Effector CD4-positive, alpha-beta T cell (primary cell): ENCODE measurements around the gene CBFA2T3.

Experiments used
- DNase-seq: peaks from one replicate; pipeline ENCODE4 v3.0.0-alpha.2; 2020

The CBFA2T3 gene

DNA sequence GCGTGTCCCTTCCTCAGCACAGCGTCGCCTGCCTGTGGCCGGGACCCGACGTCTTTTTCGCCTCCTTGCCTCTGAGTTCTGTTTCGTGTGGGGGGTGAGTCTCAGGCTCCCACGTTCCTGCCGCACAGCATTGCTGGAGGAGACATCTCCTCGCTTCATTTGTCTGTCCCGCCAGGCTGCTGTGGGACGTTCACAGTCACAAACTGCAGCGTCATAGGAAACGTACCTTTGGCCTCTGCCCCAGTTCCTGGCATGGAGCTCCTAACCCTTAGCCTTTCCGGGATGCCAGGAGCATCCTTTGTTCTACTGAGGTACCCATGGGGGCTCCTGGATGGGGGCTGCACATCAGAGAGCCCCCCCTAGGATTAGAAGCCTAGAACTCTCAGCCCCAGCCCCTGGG lies 18.2 kb upstream of the CBFA2T3 start:
- DNase-seq = no peak

DNA sequence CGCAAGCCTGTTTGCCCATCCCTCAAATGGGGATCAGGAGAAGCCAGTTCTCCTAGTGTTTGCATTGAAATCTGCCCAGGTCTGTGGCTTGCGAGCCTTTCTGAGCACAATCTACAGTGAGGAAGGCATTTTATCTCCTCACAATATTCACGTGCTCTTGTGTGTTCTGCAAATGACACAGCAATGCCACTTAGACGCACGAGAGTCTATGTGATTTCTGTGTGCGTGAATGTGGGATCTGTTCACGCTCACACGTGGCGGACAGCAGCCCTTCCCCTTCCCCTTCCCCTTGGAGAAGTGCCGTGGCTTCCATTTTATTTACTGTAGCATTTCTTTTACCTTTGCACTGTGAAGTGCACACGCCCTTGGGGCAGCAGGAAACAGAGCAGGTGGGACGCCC lies 17.7 kb upstream of the CBFA2T3 start:
- DNase-seq = no peak

DNA sequence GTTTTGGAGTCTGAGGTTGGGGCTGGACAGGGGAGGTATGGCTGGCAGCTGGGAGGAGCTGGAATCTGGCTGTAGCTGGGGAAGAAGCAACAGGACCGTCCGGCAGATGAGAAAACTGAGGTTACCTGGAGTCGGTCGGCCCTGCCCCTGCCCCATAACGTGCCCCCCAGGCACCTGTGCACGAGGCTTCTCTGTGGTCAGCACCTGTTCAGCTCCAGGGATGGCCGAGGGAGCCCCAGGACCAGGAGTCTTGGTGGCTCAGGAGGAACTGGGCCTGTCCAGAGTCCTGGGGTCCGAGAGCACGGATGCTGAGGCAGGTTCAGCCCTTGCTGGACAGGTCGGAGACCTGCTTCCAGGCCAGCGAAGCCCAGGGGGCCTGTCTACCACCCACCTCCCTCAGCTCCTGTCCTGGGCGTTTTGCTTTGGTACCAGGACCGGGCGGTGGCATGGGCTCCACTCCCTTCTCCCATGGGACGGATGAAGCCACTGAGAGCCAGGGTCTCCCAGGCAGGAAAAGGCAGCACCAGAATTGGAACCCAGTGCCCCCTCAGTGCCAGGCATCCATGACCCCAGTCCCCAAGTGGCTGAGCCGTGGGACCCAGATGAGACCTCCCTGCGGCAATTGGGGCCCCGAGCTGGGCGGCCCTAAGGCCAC lies 17.1 kb upstream of the CBFA2T3 start:
- no peak for DNase-seq

DNA sequence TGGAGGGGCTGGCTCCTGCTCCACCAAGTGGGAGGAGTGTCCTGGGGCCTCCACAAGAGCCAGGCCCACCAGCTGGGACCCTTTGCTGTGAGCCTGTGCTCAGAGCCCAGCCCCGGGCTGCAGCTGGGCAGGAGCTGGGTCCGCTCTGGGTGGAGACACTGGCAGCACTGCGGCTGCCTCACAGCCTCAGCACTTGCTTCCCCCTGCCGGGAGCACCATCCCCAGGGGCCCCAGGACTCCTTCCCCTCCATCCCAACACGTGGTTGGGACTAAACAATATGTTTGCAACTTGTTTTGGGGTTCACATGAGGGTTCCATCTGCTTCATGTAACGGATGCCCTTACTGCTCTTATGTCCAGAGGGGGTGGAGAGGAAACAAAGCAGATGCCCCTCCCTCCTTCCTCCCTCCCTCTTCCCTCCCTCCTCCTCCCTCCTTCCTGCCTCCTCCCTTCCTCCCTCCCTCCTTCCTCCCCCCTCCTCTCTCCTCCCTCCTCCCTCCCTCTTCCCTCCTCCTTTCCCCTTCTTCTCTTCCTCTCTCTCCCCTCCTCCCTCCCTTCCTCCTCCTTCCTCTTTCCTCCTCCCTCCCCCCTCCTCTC lies 16.3 kb upstream of the CBFA2T3 start:
- DNase-seq = no peak

DNA sequence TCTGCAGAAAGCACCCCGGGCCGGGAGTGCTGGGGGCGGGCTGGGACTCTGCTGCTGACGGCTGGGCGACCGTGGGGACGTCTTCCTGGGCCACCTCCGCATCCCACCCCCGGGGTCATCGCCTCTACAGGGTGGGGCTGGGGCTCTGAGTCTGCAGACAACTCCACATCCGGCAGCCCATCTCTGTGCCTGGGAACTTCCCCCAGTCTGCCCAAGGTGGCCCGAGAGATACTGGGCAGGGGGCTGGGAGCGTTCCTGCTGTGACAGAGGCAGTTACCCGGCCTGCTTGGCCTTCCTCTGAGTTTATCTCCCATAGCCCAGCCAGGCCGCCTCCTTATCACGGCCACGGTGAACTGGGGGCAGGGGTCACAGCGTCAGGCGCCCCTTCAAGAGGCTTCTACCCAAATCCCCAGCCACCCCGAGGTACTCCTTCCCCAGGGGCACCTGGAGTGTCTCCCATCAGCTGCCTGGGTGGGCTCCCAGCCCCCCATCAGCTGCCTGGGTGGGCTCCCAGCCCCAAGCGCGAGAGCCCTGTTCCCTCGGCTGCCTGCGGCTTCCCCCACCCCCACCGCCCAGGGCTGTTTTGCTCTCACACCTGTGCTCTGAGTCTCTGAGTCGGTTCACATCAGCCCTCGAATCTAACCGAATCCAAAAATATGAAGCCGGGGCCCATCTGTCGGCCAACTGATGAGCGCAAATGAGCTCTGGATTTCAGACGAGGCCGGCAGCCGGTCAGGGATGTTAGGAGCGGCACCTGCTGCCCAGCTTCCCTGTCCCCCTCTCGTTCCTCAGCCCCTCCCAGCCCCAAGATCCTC lies 15.6 kb upstream of the CBFA2T3 start:
- DNase-seq = no peak

DNA sequence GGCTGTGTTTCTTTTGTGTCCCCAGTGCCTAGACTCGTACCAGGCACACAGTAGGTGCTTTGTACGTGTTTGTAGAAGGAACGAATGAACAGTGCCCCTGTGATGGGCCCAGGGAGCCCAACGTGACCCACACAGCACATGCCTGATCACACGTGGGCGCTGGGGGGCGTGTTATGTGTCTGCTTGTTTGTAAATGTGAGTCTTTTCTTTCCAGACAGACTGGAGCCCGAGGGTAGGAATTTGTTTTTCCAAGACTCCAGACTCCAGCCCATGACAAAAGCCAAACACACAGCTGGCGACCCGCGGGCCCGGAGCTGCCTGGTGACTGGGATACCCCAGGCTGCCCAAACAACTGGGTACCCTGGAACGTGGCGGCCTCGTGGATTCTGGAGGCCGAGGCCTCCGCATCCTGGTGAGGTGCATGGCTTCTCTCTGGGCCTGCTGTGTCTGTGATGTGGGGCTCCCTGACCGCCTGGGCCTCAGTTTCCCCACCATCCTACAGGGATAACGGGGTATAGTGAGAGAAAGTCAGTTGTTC lies 14.9 kb upstream of the CBFA2T3 start:
- DNase-seq = no peak

DNA sequence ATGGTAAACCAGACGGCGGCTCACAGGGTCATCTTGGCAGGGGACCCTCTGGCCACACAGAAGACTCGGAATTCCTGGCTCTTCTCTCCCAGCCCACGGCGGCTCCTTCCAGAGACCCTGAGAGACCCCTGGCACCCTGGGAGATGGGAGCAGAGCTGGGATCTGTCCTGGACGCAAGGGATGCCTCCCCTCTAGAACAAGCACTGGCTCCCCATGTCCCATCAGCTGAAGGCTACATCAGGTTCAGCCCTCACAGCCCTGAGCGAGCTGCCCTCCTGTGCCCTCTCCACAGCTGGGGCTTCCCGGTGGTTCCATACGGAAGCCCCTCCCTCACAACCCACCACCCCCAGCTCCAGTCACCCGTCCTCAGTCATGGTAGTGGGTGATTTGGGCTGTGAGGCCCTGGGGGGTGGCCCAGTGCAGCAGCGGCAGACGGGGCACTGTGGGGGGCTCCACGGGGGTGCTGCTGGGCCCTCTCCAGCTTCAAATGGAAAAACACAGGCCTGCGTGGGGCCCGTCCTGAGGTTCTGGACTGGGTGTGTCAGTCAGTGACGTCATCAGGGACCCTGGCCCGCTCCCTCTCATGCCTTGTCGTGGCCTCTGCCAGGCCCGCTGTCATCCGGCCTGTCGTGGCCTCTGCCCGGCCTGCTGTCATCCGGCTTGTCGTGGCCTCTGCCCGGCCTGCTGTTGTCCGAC lies 13.0 kb upstream of the CBFA2T3 start:
- no peak for DNase-seq

DNA sequence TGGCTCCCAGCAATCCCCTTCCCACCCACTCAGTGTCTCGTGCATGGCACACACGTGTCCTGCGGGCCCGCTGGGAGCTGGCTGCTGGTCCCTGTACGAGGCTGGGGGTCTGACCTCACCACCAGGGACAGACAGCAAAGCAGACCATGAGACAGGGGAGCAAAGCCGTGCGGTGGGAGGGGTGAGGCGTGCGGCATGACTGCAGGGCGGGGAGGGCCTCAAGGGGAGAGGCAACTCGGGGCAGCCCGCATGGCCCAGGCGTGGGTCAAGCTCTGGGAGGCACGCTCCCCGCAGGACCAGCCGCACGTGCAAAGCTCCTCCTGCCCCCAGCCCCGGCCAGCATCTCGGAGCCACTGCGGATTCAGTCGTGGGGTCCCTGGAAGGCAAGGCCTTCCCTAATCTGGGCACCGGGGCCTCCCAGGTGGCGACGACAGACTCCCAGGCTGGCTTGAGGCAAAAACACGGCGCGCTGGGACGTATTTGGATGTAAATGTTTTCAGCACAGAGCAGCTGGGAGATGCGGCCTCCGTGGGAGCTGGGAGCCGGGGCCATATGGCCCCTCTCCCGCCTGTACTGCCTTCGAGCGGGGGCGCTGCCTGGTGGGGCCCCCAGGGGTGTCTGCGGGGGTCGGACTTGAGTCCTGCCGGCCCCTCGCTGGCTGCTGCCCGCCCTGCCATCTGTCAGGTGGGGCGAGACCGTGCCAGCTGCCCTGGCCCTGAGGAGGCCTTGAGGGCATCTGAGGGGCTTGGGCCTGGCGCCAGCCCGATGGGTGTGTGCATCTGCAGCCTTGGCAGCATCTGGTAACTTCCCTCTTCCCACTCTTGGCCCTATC lies 12.2 kb upstream of the CBFA2T3 start:
- no peak for DNase-seq

DNA sequence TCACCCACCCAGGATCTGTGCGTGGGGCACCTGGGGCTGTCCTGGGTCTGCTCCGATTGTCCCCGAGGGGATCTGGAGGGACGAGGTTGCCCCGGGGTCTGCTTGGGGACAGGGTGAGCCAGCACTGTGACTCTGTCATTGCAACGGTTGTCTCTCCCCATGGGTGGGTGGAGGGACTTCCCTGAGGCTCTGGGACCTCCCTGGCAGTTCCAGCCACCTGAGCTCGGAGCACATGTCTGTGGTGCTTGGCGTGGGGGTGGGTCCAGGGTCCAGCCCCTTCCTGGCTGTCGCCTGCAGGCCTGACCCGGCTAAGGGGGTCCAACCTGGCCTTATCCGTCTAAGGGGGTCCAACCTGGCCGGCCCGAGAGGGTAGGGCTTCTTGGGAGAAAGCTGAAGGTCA lies 8.5 kb upstream of the CBFA2T3 start:
- no peak for DNase-seq

DNA sequence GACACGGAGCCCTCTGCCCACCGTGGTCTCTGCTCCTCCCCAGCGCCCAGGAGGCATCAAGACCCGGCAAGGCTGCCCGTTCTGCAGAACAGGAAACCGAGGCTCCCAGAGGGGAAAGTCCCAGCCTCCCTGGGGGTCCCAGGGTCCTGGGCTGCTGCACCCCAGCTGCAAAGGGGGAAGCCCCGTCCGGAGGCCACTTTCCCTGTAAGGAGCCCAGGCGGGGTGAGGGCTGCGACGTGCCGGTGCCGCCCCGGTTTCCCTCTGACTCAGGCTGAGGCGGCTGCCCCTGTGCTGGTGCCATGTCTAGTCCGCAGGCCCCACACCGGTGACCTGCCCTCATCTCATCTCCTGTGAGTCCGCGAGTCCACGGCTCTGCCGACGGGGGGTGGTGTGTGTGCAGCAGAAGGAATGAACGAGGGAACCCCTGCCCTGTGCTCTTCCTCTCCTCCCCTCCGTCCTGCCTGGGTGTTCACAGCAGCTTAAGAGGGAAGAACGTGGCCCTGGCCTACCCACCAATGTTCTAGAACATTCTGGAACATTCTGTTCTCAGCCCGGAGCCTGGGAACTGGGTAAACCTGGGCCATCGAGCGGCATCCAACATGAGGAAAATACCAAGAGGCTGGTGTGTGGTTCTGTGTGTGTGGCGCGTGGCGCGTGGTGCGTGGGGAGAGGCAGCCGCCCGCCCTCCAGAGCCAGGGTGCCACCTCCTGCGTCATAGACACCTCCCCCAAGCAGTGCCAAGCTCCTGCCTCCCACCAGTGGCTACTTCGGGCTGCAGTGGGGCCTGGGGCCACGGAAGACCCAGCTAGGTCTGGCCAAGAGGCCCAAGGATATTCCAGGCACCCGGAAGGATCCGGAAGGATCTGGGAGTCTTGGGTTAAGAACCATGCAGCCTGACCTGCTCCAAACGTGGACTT lies 7.0 kb upstream of the CBFA2T3 start:
- DNase-seq = no peak

DNA sequence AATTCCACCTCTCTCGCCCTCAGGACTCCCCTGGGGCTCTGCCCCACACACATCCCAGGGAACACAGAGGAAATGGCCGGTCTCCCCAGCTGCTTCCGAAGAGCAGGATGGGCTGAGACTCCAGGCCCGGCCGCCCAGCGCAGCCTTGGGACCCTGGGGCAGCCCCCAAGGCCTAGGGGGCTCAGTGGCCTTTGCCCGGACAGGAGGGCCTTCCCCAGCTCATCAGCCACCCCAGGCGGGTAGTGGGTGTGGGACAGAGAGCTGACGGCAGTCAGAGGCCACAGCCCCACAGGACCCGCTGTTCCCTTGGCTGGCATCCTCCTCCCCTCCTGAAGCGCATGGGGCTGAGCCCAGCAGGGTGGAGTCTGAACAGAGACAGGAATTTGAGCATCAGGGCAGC lies 6.2 kb upstream of the CBFA2T3 start:
- DNase-seq = no peak

DNA sequence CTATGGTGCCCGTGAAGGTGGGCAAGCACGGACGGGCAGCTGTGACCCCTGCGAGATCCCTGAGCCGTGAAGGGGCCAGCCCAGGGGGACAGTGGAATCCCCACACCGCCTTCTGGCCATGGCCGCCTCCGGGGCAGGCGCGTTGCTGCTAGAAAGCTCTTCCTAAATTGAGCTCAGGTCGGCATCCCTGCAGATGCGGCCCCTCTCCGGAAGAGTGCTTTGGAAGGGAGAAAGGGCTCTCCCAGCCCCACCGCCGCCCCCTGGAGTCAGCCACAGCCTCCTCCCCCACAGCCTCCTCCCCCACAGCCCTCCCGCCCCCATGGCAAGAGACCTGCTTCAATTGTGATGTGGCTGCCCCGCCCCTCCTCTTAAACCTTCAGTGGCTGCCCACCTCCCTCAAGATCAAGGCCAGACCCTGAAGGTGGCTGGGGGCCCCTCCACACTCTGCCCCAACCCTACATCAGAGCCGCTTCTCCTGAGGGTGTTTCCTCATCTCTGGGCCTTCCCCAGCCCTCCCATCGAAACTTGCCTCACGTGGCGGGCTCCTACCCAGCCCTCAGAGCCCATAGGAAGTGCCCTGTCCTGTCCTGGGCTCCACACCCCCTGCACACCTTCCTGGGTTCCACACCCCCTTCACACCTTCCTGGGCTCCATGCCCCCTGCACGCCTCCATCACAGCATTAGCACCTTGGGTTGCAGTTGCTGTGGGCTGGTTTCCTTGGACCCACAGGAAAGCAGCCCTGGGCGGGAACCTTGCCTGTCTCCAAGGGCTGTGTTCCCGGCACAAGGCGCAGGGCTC lies 5.5 kb upstream of the CBFA2T3 start:
- DNase-seq = no peak

DNA sequence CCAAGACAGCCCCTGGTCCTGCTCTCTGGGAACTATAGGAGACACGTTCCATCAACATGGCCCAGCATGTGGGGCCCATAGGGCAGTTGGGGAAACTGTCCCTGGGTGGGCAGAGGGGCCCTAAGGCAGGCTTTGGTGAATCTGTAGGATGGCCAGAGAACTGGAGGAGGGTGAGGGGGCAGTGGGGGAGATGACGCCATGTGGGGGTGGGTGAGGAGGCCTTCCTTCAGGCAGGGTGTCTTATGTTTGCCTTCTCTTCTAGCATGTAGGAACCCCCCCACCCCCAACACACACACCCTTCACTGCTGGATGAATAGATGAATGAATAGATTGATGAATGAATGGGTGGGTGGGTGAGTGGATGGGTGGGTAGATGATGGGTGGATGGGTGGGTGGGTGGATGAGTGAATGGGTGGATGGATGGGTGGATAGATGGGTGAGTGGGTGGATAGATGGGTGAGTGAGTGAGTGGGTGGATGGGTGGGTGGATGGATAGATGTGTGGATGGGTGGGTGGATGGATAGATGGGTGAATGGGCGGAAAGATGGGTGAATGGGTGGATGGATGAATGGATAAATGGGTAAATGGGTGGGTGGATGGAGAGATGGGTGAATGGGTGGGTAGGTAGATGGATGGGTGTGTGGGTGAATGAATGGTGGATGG lies 2.5 kb upstream of the CBFA2T3 start:
- no peak for DNase-seq

DNA sequence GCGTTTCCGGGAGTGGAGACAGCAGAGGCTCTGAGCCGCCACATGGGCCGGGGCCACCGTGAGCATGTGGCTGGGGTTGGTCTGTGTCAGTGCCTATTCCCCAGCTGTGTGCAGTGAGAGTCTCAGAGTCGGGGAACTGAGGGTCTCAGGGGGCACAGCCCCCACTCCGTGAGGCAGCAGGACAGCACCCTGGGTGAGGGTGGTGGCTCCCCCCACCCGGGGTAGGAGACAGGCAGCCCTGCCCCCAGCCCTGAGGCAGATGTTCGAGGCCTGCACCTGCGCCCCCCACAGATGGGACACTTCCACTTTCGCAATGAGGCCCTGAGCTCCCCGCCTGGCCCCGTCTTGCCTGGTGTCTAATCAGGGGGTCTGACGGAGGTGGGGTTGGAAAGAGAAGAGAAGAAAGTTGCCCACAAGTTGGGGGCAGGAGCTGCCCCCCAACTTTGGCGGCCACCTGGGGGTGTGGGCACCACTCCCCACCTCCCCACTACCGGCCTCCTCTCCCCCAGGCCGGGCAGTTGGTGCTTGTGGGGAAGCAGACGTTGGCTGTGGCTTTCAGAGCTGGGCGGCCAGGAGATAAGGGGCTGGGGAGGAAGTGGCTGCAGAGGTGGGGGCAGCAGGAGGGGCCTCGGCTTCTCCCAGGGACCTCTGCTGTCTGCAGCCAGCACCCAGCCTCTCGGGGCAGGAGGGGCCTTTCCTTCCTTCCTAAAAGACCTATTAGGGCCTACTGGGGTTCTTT lies 1.8 kb upstream of the CBFA2T3 start:
- no peak for DNase-seq

DNA sequence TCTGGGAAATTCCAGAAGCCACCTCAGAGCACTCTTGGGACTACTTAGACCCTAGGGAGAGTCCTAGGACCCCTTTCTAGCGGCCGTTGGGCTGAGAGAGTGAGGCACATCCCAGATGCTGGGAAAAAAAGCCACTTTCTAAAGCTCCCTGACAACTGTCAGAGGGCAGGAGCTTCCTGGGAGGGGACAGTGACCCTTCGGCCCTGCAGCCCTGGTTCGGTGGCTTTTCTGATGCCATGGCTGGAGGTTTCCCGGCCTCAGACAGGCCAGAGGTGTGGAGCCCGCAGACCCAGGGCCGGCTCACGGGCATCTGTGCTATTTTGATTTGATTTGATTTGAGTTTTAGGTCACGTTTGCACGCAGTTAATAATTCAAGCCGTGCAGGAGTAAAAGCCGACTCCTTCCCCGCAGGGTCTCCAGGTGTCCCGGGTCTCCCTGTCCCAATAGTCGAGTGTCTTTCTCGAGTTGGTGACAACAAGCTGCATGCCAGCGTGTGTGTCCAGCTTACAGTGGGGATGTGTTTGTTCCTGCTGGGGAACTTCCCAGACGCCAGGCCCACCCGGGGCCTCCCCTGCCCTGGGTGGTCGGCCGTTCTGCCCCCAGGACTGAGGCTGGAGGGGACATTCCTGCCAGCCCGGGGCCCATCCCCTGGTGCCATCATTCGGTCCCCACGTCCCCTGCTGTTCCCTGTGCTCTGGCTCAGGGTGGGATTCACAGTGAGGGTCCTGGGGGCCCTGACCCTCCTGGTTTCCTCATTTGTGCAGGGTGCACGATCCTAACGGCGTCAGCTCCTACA lies 1.0 kb upstream of the CBFA2T3 start:
- no peak for DNase-seq

DNA sequence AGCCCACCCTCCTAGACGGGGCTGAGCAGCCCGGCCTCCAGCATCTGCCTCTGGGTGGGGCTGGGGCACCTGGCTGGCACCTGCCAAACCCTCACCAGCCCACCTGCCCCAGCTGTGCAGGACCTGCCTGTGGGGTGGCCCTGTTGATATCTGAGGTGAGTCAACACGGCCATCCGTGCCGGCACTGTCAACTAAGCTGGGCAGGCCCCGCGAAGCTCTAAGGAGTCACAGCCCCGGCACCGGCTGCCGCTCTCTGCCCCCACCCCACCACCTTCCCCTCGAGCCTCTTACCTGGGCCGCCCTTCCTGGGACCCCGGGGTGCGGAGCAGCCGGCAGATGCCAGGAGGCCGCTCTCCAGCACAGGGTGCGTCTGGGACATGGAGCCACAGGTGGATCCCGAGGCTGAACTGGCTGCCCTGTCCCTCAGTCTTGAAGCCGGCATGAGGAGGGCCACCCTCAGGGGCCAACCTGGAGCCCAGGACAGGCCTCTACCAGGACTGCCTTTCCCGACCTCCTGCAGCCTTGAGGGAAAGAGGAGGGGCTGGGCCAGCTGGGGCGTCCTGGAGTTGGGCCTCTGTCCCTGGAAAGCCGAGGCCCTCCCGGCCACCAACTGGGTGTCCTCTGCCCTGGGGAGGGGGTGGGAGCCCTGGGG lies 515 bp downstream of the CBFA2T3 start:
- DNase-seq = no peak

DNA sequence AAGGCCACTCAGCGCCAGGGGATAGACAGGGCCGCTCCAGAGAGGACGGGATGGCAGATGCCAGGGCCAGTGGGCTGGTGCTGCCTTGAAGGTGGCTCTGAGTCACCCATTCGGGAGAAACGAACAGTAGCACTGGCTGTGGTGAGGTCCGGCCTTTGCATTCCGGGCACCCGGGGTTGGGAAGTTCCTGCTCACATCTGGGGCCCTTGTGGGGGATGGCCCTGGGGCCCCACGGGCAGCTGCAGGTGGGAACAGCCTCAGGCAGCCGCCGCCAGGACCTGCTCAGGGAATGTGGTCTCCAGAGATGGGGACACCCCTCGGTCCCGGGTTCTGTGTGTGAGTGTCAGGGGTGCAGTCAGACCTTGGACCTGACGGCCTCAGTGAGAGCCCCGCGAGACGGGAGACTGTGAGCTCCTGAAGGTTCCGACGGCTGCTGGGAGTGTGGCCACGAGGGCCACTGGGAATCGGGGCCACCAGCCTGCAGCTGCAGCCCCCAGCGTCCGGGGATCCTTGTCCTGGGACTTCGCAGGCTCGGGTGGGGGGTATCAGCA lies 1.4 kb downstream of the CBFA2T3 start:
- DNase-seq = no peak

DNA sequence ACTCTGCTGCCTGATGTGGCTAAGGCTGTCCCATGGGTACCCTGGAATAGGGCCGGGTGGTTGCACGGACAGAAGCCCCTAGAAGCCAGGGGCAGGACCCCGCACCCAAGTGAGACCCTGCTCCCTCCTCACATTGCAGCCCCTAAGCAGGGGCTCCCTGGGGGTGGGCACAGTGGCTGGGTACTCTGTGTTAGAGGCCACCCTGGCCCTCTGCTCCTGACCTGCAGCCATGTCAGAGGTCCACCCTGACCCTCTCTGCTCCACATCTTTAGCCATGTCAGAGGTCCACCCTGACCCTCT lies 2.1 kb downstream of the CBFA2T3 start:
- no peak for DNase-seq
